Body of pancreas (tissue), 4 donors: ENCODE results near the gene MVP.

Source experiments
- CTCF ChIP-seq, 7 experiments: fragments of 450-650 bp in 4 of 7; fragments of 200-600 bp in 3 of 7; sonication (generic) in 3 of 7; IDR thresholded peaks; one replicate each; pipeline ENCODE4 v1.5.1; 2016 to 2019; ENCODE audit warnings: antibody characterized with exemption in 7 of 7
- POLR2A ChIP-seq, 3 donors: fragments of 450-650 bp; IDR thresholded peaks; one replicate each; pipeline ENCODE4 v1.6.1; 2016; ENCODE audit warnings: antibody characterized with exemption in 3 of 3, mild to moderate bottlenecking in 2 of 3

DNA sequence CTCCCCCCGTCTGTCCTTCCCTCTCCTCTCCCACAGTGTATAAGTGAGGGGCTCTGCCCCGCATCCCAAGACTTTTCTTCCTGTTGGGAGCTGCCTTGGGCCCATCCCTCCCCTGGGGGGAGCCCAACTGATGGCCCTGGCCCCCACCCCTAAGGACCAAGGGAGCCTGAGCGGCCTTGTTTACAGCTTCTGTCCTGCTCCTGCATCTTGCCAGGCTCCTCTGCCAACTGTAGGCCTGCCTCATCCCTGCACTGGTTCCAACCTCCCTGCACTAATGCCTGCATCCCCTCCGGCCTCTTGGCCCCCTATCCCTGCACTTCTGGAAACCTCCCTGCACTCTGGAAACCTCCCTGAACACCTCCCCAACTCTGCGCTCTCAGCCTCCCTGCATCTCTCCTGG is 5.7 kb upstream of the MVP start:
- TF ChIP-seq CTCF (IDR thresholded peaks at IDR 0.05): no peak
- TF ChIP-seq POLR2A (IDR thresholded peaks at IDR 0.05): no peak
